Upper lobe of left lung (tissue), 6 donors: Measurements from ENCODE around the gene UQCC2. TPM values are rescaled to one million over a fixed set of nuclear protein-coding genes. Genes with fewer than 3 reads are reported as not detected.
A peak's percentile ranks its signal among the peaks of the same experiment; 100 is the strongest.

ENCODE experiments used
- ATAC-seq, 2 donors: fragments of 200-7000 bp; cut with Tn5 transposase; one replicate each; pipeline ENCODE4 v1.9.1; 2022; ENCODE audit warnings: mild to moderate bottlenecking in 2 of 2, moderate library complexity in 2 of 2; ENCODE audit not compliant: low FRiP score in 2 of 2
- DNase-seq, 2 donors: peaks; one replicate each; pipeline ENCODE4 v3.0.0-alpha.2; 2019 to 2020
- H3K27ac ChIP-seq, 4 donors: fragments of 200-600 bp; sonication (generic); one replicate each; pipeline ENCODE4 v1.5.1; 2016 to 2019
- H3K27me3 ChIP-seq, 4 donors: fragments of 200-600 bp; sonication (generic); one replicate each; pipeline ENCODE4 v1.5.1; 2017 to 2019
- H3K36me3 ChIP-seq, 4 donors: fragments of 200-600 bp; sonication (generic); one replicate each; pipeline ENCODE4 v1.5.1; 2016 to 2019
- H3K4me1 ChIP-seq, 4 donors: fragments of 200-600 bp; sonication (generic); one replicate each; pipeline ENCODE4 v1.5.1; 2018 to 2019
- H3K4me3 ChIP-seq, 4 donors: fragments of 200-600 bp; sonication (generic); one replicate each; pipeline ENCODE4 v1.5.1; 2017 to 2019; ENCODE audit warnings: mild to moderate bottlenecking in 2 of 4, moderate library complexity in 1 of 4
- H3K9me3 ChIP-seq, 4 donors: fragments of 200-600 bp; sonication (generic); one replicate each; pipeline ENCODE4 v1.5.1; 2018 to 2019
- CTCF ChIP-seq, 6 experiments: fragments of 450-650 bp in 4 of 6; fragments of 200-600 bp in 2 of 6; sonication (generic) in 2 of 6; IDR thresholded peaks; one replicate each; pipeline ENCODE4 v1.5.1; 2016 to 2019; ENCODE audit warnings: antibody characterized with exemption in 6 of 6
- EP300 ChIP-seq, 4 donors: sonication (generic); formaldehyde crosslinking; IDR thresholded peaks; one replicate each; pipeline ENCODE4 v1.5.1; 2017; ENCODE audit warnings: antibody characterized with exemption in 4 of 4, control low read depth in 2 of 4
- POLR2A ChIP-seq, 4 donors: fragments of 450-650 bp; IDR thresholded peaks; one replicate each; pipeline ENCODE4 v1.5.1; 2016 to 2017; ENCODE audit warnings: antibody characterized with exemption in 4 of 4, mild to moderate bottlenecking in 2 of 4
- POLR2AphosphoS5 ChIP-seq, 2 donors: sonication (generic); formaldehyde crosslinking; IDR thresholded peaks; one replicate each; pipeline ENCODE4 v1.5.1; 2017; ENCODE audit warnings: antibody characterized with exemption in 2 of 2
- WGBS, 2 donors: methylation state at CpG; one replicate each; pipeline ENCODE4 v1.1.5; 2017 to 2018; 5-methylcytosine and 5-hydroxymethylcytosine counted together
- total RNA-seq, 6 donors: library from RNA; depleted of rRNA in 4 of 6; stranded (reverse); fragments of >200 nt in 4 of 6; gene quantifications; one replicate each; pipeline versions ENCODE4 v1.1.0 to v1.2.1, GENCODE V29; 2016 to 2021
- donor health status: DM: no; HTN: no; CAD: no; lungs with moderate emphysema.
- donor health status: DM: no; HTN: yes; CAD: no; lungs with severe emphysema.

Gene UQCC2
- total RNA-seq, 6 donors from 2014 or later = 8.9 to 53.0 (median 18.2) TPM

- ATAC-seq (no peak), DNase-seq (no peak)
- Histone ChIP-seq H3K36me3 (peaks cover 9 to 93% (median 65%) of the 10 kb centered on the region in 4 donors), H3K27ac (no peak overlapping the region), H3K4me1 (no peaks in the 10 kb centered on the region), H3K27me3 (no peaks in the 10 kb centered on the region), H3K9me3 (no peaks in the 10 kb centered on the region), H3K4me3 (no peak overlapping the region)
- WGBS, 2 donors = 88 to 92% methylated on average over 14 to 17 of the region's 17 CpGs
- TF ChIP-seq POLR2A (IDR thresholded peaks at IDR 0.05) (no peak), POLR2AphosphoS5 (IDR thresholded peaks at IDR 0.05) (no peak), EP300 (IDR thresholded peaks at IDR 0.05) (no peak), CTCF (IDR thresholded peaks at IDR 0.05) (no peak)
These were observed 46.9 kb downstream of the UQCC2 start for GRCh38 chr6:33664506-33665057.

GRCh38 chr6:33663727-33664449 is 47.6 kb downstream of the UQCC2 start:
- H3K4me3 ChIP-seq = no peak overlapping the region
- peaks cover 7 to 93% (median 66%) of the 10 kb centered on the region in 4 donors for H3K36me3 ChIP-seq
- no peak overlapping the region for H3K27ac ChIP-seq
- no peaks in the 10 kb centered on the region for H3K9me3 ChIP-seq
- H3K4me1 ChIP-seq = no peaks in the 10 kb centered on the region
- no peak for ATAC-seq
- TF ChIP-seq POLR2AphosphoS5 (IDR thresholded peaks at IDR 0.05) = no peak
- no peak for TF ChIP-seq EP300 (IDR thresholded peaks at IDR 0.05)
- TF ChIP-seq CTCF (IDR thresholded peaks at IDR 0.05) = no peak
- no peak for TF ChIP-seq POLR2A (IDR thresholded peaks at IDR 0.05)
- peak in 1 of 2 donors; percentile 50 for DNase-seq
- WGBS, 2 donors = 92 to 97% methylated on average over 5 to 16 of the region's 16 CpGs
- no peaks in the 10 kb centered on the region for H3K27me3 ChIP-seq

GRCh38 chr6:33663028-33663427 is 48.5 kb downstream of the UQCC2 start:
- Histone ChIP-seq H3K9me3 (no peaks in the 10 kb centered on the region), H3K4me1 (no peaks in the 10 kb centered on the region), H3K4me3 (no peak overlapping the region), H3K27ac (no peak overlapping the region), H3K36me3 (peaks cover 3 to 93% (median 62%) of the 10 kb centered on the region in 4 donors), H3K27me3 (no peaks in the 10 kb centered on the region)
- TF ChIP-seq POLR2AphosphoS5 (IDR thresholded peaks at IDR 0.05) = no peak
- ATAC-seq = no peak
- 75 to 90% methylated on average over 5 of the region's 5 CpGs for WGBS, 2 donors
- no peak for DNase-seq

- no peak overlapping the region for H3K27ac ChIP-seq
- peaks cover 3 to 90% (median 62%) of the 10 kb centered on the region in 4 donors for H3K36me3 ChIP-seq
- H3K4me1 ChIP-seq = no peaks in the 10 kb centered on the region
- TF ChIP-seq CTCF (IDR thresholded peaks at IDR 0.05) (no peak), POLR2A (IDR thresholded peaks at IDR 0.05) (no peak), EP300 (IDR thresholded peaks at IDR 0.05) (no peak), POLR2AphosphoS5 (IDR thresholded peaks at IDR 0.05) (no peak)
- H3K27me3 ChIP-seq = no peaks in the 10 kb centered on the region
- H3K9me3 ChIP-seq = no peaks in the 10 kb centered on the region
- no peak for ATAC-seq
- 92 to 96% methylated on average over 8 to 11 of the region's 11 CpGs for WGBS, 2 donors
- H3K4me3 ChIP-seq = no peak overlapping the region
- peak in 1 of 2 donors; percentile 62 for DNase-seq
These were observed 49.2 kb downstream of the UQCC2 start for GRCh38 chr6:33662318-33662717.

- ATAC-seq (no peak), DNase-seq (no peak)
- WGBS, 2 donors = 81 to 91% methylated on average over 10 of the region's 10 CpGs
- H3K36me3 ChIP-seq = peaks cover 3 to 90% (median 63%) of the 10 kb centered on the region in 4 donors
- no peak overlapping the region for H3K4me3 ChIP-seq
- H3K27ac ChIP-seq = no peak overlapping the region
- TF ChIP-seq POLR2A (IDR thresholded peaks at IDR 0.05) (no peak), CTCF (IDR thresholded peaks at IDR 0.05) (no peak), EP300 (IDR thresholded peaks at IDR 0.05) (no peak), POLR2AphosphoS5 (IDR thresholded peaks at IDR 0.05) (no peak)
- H3K4me1 ChIP-seq = no peaks in the 10 kb centered on the region
- H3K9me3 ChIP-seq = no peaks in the 10 kb centered on the region
- H3K27me3 ChIP-seq = no peaks in the 10 kb centered on the region
These were observed 50.2 kb downstream of the UQCC2 start for GRCh38 chr6:33661106-33661838.
